Uterus (tissue), 4 donors: ENCODE measurements around the gene OPRM1. TPM values are rescaled to one million over a fixed set of nuclear protein-coding genes. Genes with fewer than 3 reads are reported as not detected.

Experiments
- DNase-seq, 2 donors: peaks; one replicate each; pipeline ENCODE4 v3.0.0-alpha.2; 2019 to 2020
- H3K27ac ChIP-seq, 2 donors: fragments of 200-600 bp; sonication (generic); 1 replicate in 1 of 2; 2 replicates in 1 of 2; pipeline ENCODE4 v1.5.1; 2016 to 2018
- H3K27me3 ChIP-seq, 2 donors: fragments of 200-600 bp; sonication (generic); one replicate each; pipeline ENCODE4 v1.5.1; 2018 to 2019; ENCODE audit warnings: control low read depth in 1 of 2
- H3K36me3 ChIP-seq, 2 donors: fragments of 200-600 bp; sonication (generic); one replicate each; pipeline ENCODE4 v1.5.1; 2019; ENCODE audit warnings: control low read depth in 1 of 2
- H3K4me1 ChIP-seq, 2 donors: fragments of 200-600 bp; sonication (generic); one replicate each; pipeline ENCODE4 v1.5.1; 2018 to 2019; ENCODE audit warnings: control low read depth in 1 of 2
- H3K4me3 ChIP-seq, 2 donors: fragments of 200-600 bp; sonication (generic); 1 replicate in 1 of 2; 2 replicates in 1 of 2; pipeline ENCODE4 v1.5.1; 2018 to 2019; ENCODE audit warnings: mild to moderate bottlenecking in 1 of 2
- H3K9me3 ChIP-seq, 2 donors: fragments of 200-600 bp; sonication (generic); one replicate each; pipeline ENCODE4 v1.5.1; 2019; ENCODE audit warnings: control low read depth in 1 of 2
- CTCF ChIP-seq, 4 experiments: fragments of 200-600 bp in 2 of 4; fragments of 450-650 bp in 2 of 4; sonication (generic) in 2 of 4; IDR thresholded peaks; one replicate each; pipeline ENCODE4 v1.5.1; 2016 to 2019; ENCODE audit warnings: antibody characterized with exemption in 4 of 4, mild to moderate bottlenecking in 2 of 4, moderate library complexity in 1 of 4
- POLR2A ChIP-seq, 2 donors: fragments of 450-650 bp; IDR thresholded peaks; one replicate each; pipeline ENCODE4 v1.6.1; 2016; ENCODE audit warnings: antibody characterized with exemption in 2 of 2, mild to moderate bottlenecking in 1 of 2, moderate library complexity in 1 of 2
- intact Hi-C: fragments of 100-400 bp; cut with DNase I; formaldehyde crosslinking; loops from one replicate; pipeline ENCODE4 v1.15.1; 2023; ENCODE audit warnings: low total_unique reads
- total RNA-seq, 4 donors: library from RNA; depleted of rRNA in 3 of 4; stranded (reverse); fragments of >200 nt in 3 of 4; gene quantifications; one replicate each; pipeline versions ENCODE4 v1.1.0 to v1.2.4, GENCODE V29; 2014 to 2023
- donor health status: DM: yes; HTN: yes; CAD: no.

OPRM1 gene
- total RNA-seq, 4 donors from 2014 or later = 0.14 TPM; not detected in 3

GRCh38 chr6:154001494-154002285, 37.4 kb upstream of the OPRM1 start:
- H3K27me3 ChIP-seq = no peaks in the 10 kb centered on the region
- H3K4me3 ChIP-seq = no peak overlapping the region
- TF ChIP-seq CTCF (IDR thresholded peaks at IDR 0.05) (no peak), POLR2A (IDR thresholded peaks at IDR 0.05) (no peak)
- H3K9me3 ChIP-seq = no peaks in the 10 kb centered on the region
- H3K4me1 ChIP-seq = no peaks in the 10 kb centered on the region
- H3K27ac ChIP-seq = no peak overlapping the region
- no peaks in the 10 kb centered on the region for H3K36me3 ChIP-seq
- intact Hi-C loops = no loop called here
- DNase-seq = no peak

- TF ChIP-seq CTCF (IDR thresholded peaks at IDR 0.05) = no peak
- no peak for TF ChIP-seq POLR2A (IDR thresholded peaks at IDR 0.05)
- no peak overlapping the region for H3K4me3 ChIP-seq
- no peaks in the 10 kb centered on the region for H3K27me3 ChIP-seq
- H3K27ac ChIP-seq = no peak overlapping the region
- no peak for DNase-seq
- no peaks in the 10 kb centered on the region for H3K9me3 ChIP-seq
- H3K36me3 ChIP-seq = no peaks in the 10 kb centered on the region
- intact Hi-C loops = no loop called here
- no peaks in the 10 kb centered on the region for H3K4me1 ChIP-seq
These were observed 36.1 kb upstream of the OPRM1 start for GRCh38 chr6:154002894-154003293.

GRCh38 chr6:154010371-154010770, 28.7 kb upstream of the OPRM1 start:
- no peaks in the 10 kb centered on the region for H3K27me3 ChIP-seq
- intact Hi-C loops = no loop called here
- no peak for TF ChIP-seq CTCF (IDR thresholded peaks at IDR 0.05)
- TF ChIP-seq POLR2A (IDR thresholded peaks at IDR 0.05) = no peak
- no peaks in the 10 kb centered on the region for H3K9me3 ChIP-seq
- no peak overlapping the region for H3K27ac ChIP-seq
- H3K4me1 ChIP-seq = no peaks in the 10 kb centered on the region
- DNase-seq = no peak
- H3K36me3 ChIP-seq = no peaks in the 10 kb centered on the region
- no peak overlapping the region for H3K4me3 ChIP-seq

- Histone ChIP-seq H3K9me3 (no peaks in the 10 kb centered on the region), H3K4me1 (no peaks in the 10 kb centered on the region), H3K4me3 (no peak overlapping the region), H3K27me3 (no peaks in the 10 kb centered on the region), H3K27ac (no peak overlapping the region), H3K36me3 (no peaks in the 10 kb centered on the region)
- intact Hi-C loops = no loop called here
- DNase-seq = no peak
- TF ChIP-seq POLR2A (IDR thresholded peaks at IDR 0.05) (no peak), CTCF (IDR thresholded peaks at IDR 0.05) (no peak)
These were observed 26.2 kb upstream of the OPRM1 start for GRCh38 chr6:154012852-154013251.

- no peak for TF ChIP-seq CTCF (IDR thresholded peaks at IDR 0.05)
- TF ChIP-seq POLR2A (IDR thresholded peaks at IDR 0.05) = no peak
- intact Hi-C loops = no loop called here
- Histone ChIP-seq H3K27me3 (no peaks in the 10 kb centered on the region), H3K4me1 (no peaks in the 10 kb centered on the region), H3K36me3 (no peaks in the 10 kb centered on the region), H3K9me3 (no peaks in the 10 kb centered on the region), H3K27ac (no peak overlapping the region), H3K4me3 (no peak overlapping the region)
- DNase-seq = no peak
These were observed 21.3 kb upstream of the OPRM1 start for GRCh38 chr6:154017786-154018185.
